Left lung (tissue), 10 donors: ENCODE measurements around the gene CSRP1. TPM values are rescaled to one million over a fixed set of nuclear protein-coding genes. Genes with fewer than 3 reads are reported as not detected.
"Not testable (repeated sequence)": the region's sequence is repeated elsewhere in the genome, so short reads cannot be mapped to it uniquely, and the experiment has no call there.

Experiments
- ATAC-seq: fragments of 200-7000 bp; cut with Tn5 transposase; one replicate; pipeline ENCODE4 v1.9.1; 2020; ENCODE audit warnings: moderate library complexity
- DNase-seq, 4 donors: peaks; one replicate each; pipeline ENCODE4 v3.0.0-alpha.2; 2013 to 2020
- H3K27ac ChIP-seq, 2 donors: fragments of 200-600 bp; sonication (generic) in 1 of 2; one replicate each; pipeline versions ENCODE4 v1.5.0 to v1.8.0; 2020 to 2021
- H3K27me3 ChIP-seq, 2 donors: fragments of 200-600 bp; sonication (generic) in 1 of 2; one replicate each; pipeline versions ENCODE4 v1.5.0 to v1.8.0; 2020 to 2021
- H3K36me3 ChIP-seq, 2 donors: fragments of 200-600 bp; sonication (generic) in 1 of 2; one replicate each; pipeline versions ENCODE4 v1.5.0 to v1.8.0; 2020 to 2021
- H3K4me1 ChIP-seq, 2 donors: fragments of 200-600 bp; one replicate each; pipeline ENCODE4 v1.8.0; 2021
- H3K4me3 ChIP-seq, 2 donors: fragments of 200-600 bp; sonication (generic) in 1 of 2; one replicate each; pipeline versions ENCODE4 v1.5.0 to v1.8.0; 2020 to 2021; ENCODE audit warnings: mild to moderate bottlenecking in 1 of 2
- H3K9me3 ChIP-seq, 2 donors: fragments of 200-600 bp; sonication (generic) in 1 of 2; one replicate each; pipeline versions ENCODE4 v1.5.0 to v1.8.0; 2020 to 2021
- CTCF ChIP-seq, 2 donors: fragments of 200-600 bp; sonication (generic) in 1 of 2; IDR thresholded peaks; one replicate each; pipeline versions ENCODE4 v1.5.0 to v1.8.0; 2021; ENCODE audit warnings: antibody characterized with exemption in 2 of 2
- intact Hi-C, 2 donors: fragments of 100-400 bp; cut with DNase I; formaldehyde crosslinking; loops; one replicate each; pipeline versions ENCODE4 v1.11.2 to v1.14.2; 2022
- polyA plus RNA-seq, 6 donors: library from polyadenylated mRNA; unstranded; fragments of 120-200 nt; gene quantifications; one replicate each; pipeline ENCODE4 v1.2.1, GENCODE V29; 2013; ENCODE audit not compliant: insufficient read length in 6 of 6
- total RNA-seq, 2 donors: library from RNA; stranded (reverse); fragmentation: NEBNext Ultra II Directional; extraction: Animal tissue kit (Norgen Biotek cat#: 25700); gene quantifications; one replicate each; pipeline ENCODE4 v1.2.1, GENCODE V29; 2021
- donor health status: DM: no; HTN: yes; CAD: no.
- donor health status: DM: no; HTN: no; CAD: no.

The CSRP1 gene
- total and polyA plus RNA-seq, 8 donors: 215 to 360 (median 254) TPM

- peak overlapping the region; percentile 23 to 33 for H3K27ac ChIP-seq
- H3K4me1 ChIP-seq: peaks cover 57 to 86% of the 10 kb centered on the region in 2 donors
- DNase-seq: peak in 2 of 4 donors; percentile 88 to 89
- H3K4me3 ChIP-seq: no peak overlapping the region
- intact Hi-C loops: no loop called here
- TF ChIP-seq CTCF (IDR thresholded peaks at IDR 0.05): no peak
- no peaks in the 10 kb centered on the region for H3K27me3 ChIP-seq
- ATAC-seq: peak; percentile 10
- H3K36me3 ChIP-seq: peaks cover 0 to 60% of the 10 kb centered on the region in 2 donors
- no peaks in the 10 kb centered on the region for H3K9me3 ChIP-seq
These were observed 12.9 kb downstream of the CSRP1 start for GRCh38 chr1:201493757-201494617.

- Histone ChIP-seq H3K27ac (peak overlapping the region in 1 of 2 donors; percentile 42), H3K36me3 (peaks cover 0 to 60% of the 10 kb centered on the region in 2 donors), H3K4me1 (peaks cover 61 to 84% of the 10 kb centered on the region in 2 donors)
- H3K27me3 ChIP-seq, intact Hi-C loops, DNase-seq, H3K9me3 ChIP-seq, ATAC-seq, H3K4me3 ChIP-seq: not testable (repeated sequence)
These were observed 13.8 kb downstream of the CSRP1 start for GRCh38 chr1:201493026-201493656.

- Histone ChIP-seq H3K4me1 (peaks cover 61 to 84% of the 10 kb centered on the region in 2 donors), H3K27ac (peak overlapping the region; percentile 26 to 42), H3K36me3 (peaks cover 0 to 71% of the 10 kb centered on the region in 2 donors), H3K9me3 (no peaks in the 10 kb centered on the region), H3K27me3 (no peaks in the 10 kb centered on the region), H3K4me3 (no peak overlapping the region)
- no peak for ATAC-seq
- no peak for TF ChIP-seq CTCF (IDR thresholded peaks at IDR 0.05)
- intact Hi-C loops: no loop called here
- DNase-seq: no peak
These were observed 14.9 kb downstream of the CSRP1 start for GRCh38 chr1:201491896-201492511.

- no peak for TF ChIP-seq CTCF (IDR thresholded peaks at IDR 0.05)
- DNase-seq (no peak), ATAC-seq (no peak)
- intact Hi-C loops: no loop called here
- H3K9me3 ChIP-seq: no peaks in the 10 kb centered on the region
- H3K4me3 ChIP-seq: no peak overlapping the region
- no peaks in the 10 kb centered on the region for H3K27me3 ChIP-seq
- peak overlapping the region; percentile 39 to 68 for H3K27ac ChIP-seq
- peaks cover 0 to 76% of the 10 kb centered on the region in 2 donors for H3K36me3 ChIP-seq
- peaks cover 51 to 81% of the 10 kb centered on the region in 2 donors for H3K4me1 ChIP-seq
These were observed 16.2 kb downstream of the CSRP1 start for GRCh38 chr1:201490708-201491131.

- ATAC-seq (peak; percentile 39), DNase-seq (no peak)
- no peak for TF ChIP-seq CTCF (IDR thresholded peaks at IDR 0.05)
- Histone ChIP-seq H3K4me1 (peaks cover 41 to 74% of the 10 kb centered on the region in 2 donors), H3K36me3 (peaks cover 0 to 76% of the 10 kb centered on the region in 2 donors), H3K27ac (peak overlapping the region; percentile 39 to 68), H3K9me3 (no peaks in the 10 kb centered on the region), H3K4me3 (no peak overlapping the region), H3K27me3 (no peaks in the 10 kb centered on the region)
- intact Hi-C loops: no loop called here
These were observed 17.2 kb downstream of the CSRP1 start for GRCh38 chr1:201489643-201490261.
